ENCODE results near the gene DDN. TPM values are rescaled to one million over a fixed set of nuclear protein-coding genes. Genes with fewer than 3 reads are reported as not detected.

Gene DDN
- total RNA-seq, 1 donor: 0.09 TPM

GRCh38 chr12:48946943-48947342 is 52.2 kb downstream of the DDN start:
- no peak for DNase-seq (ENCODE audit: low read depth)
- no peak for TF ChIP-seq CTCF (IDR thresholded peaks at IDR 0.05; ENCODE audit: insufficient read depth, low read length)
- H3K4me3 ChIP-seq (ENCODE audit: low read depth, low read length): no peak overlapping the region

GRCh38 chr12:48946205-48946604 is 53.0 kb downstream of the DDN start:
- TF ChIP-seq CTCF (IDR thresholded peaks at IDR 0.05; ENCODE audit: insufficient read depth, low read length): no peak
- DNase-seq (ENCODE audit: low read depth): peak; percentile 32
- no peak overlapping the region for H3K4me3 ChIP-seq (ENCODE audit: low read depth, low read length)

Small RNAs within 50 kb of the gene (small RNA-seq; reads per million reads assigned to genes)
- not detected for gene RNU6-940P

Other genes starting within 250 kb of the DDN start
- gene ADCY6, start 210.3 kb downstream of the DDN start, total RNA-seq (ENCODE audit: low replicate concordance): 30.3 and 31.5 TPM in 2 replicates
- gene CACNB3, start 180.9 kb downstream of the DDN start, total RNA-seq (ENCODE audit: low replicate concordance): 16.1 and 27.7 TPM in 2 replicates
- gene DDX23, start 147.2 kb downstream of the DDN start, total RNA-seq (ENCODE audit: low replicate concordance): 54.1 and 151 TPM in 2 replicates
- 0.72 TPM in 1 of 2 replicates, not detected in the other for gene RND1, start 133.5 kb downstream of the DDN start, total RNA-seq (ENCODE audit: low replicate concordance)
- 4.8 and 23.8 TPM in 2 replicates for gene FKBP11, start 73.9 kb downstream of the DDN start, total RNA-seq (ENCODE audit: low replicate concordance)
- gene ARF3, start 41.9 kb downstream of the DDN start, total RNA-seq (ENCODE audit: low replicate concordance): 39.7 and 65.3 TPM in 2 replicates
- 0.18 and 0.98 TPM in 2 replicates for gene WNT10B, start 27.6 kb downstream of the DDN start, total RNA-seq (ENCODE audit: low replicate concordance)
- gene WNT1, start 21.1 kb downstream of the DDN start, total RNA-seq (ENCODE audit: low replicate concordance): not detected in 2 replicates
- gene PRKAG1, start 19.4 kb upstream of the DDN start, total RNA-seq (ENCODE audit: low replicate concordance): 52.4 and 95.9 TPM in 2 replicates
- gene KMT2D, start 61.4 kb upstream of the DDN start, total RNA-seq (ENCODE audit: low replicate concordance): 22.6 and 23.8 TPM in 2 replicates
- gene RHEBL1, start 70.6 kb upstream of the DDN start, total RNA-seq (ENCODE audit: low replicate concordance): 0.25 and 0.54 TPM in 2 replicates
- gene DHH, start 95.4 kb upstream of the DDN start, total RNA-seq (ENCODE audit: low replicate concordance): 0.41 TPM in 1 of 2 replicates, not detected in the other
- gene LMBR1L, start 111.5 kb upstream of the DDN start, total RNA-seq (ENCODE audit: low replicate concordance): 20.2 and 57.3 TPM in 2 replicates
- 159 and 2,451 TPM in 2 replicates for gene TUBA1B, start 132.0 kb upstream of the DDN start, total RNA-seq (ENCODE audit: low replicate concordance)
- gene TUBA1A, start 189.7 kb upstream of the DDN start, total RNA-seq (ENCODE audit: low replicate concordance): 320 and 961 TPM in 2 replicates